SK-N-SH (cell line): ENCODE data around the gene DCAF17.

ENCODE experiments used
- CTCF ChIP-seq: fragments of 200-600 bp; sonication (generic); IDR thresholded peaks from 2 replicates; pipeline ENCODE4 v1.6.1; 2017; ENCODE audit warnings: antibody characterized with exemption, mild to moderate bottlenecking, moderate library complexity
- EP300 ChIP-seq, 2 experiments: IDR thresholded peaks; 2 replicates each; pipeline versions ENCODE4 v1.4.0 to v1.6.1; 2012; ENCODE audit warnings: borderline replicate concordance in 1 of 2, low read depth in 1 of 2, low read length in 1 of 2
- FOSL2 ChIP-seq: IDR thresholded peaks from 2 replicates; pipeline ENCODE4 v1.4.0; 2012; ENCODE audit warnings: low read depth, mild to moderate bottlenecking, moderate library complexity, borderline replicate concordance
- GABPA ChIP-seq: IDR thresholded peaks from 2 replicates; pipeline ENCODE4 v1.4.0; 2012; ENCODE audit warnings: low read depth, mild to moderate bottlenecking
- IRF3 ChIP-seq: fragments of 150-350 bp; IDR thresholded peaks from 2 replicates; pipeline ENCODE4 v1.6.1; 2016; ENCODE audit warnings: mild to moderate bottlenecking, low read depth, low read length
- JUND ChIP-seq: IDR thresholded peaks from 2 replicates; pipeline ENCODE4 v1.4.0; 2012
- MEF2A ChIP-seq: IDR thresholded peaks from 2 replicates; pipeline ENCODE4 v1.4.0; 2012; ENCODE audit warnings: low read depth, borderline replicate concordance
- MXI1 ChIP-seq: IDR thresholded peaks from 2 replicates; pipeline ENCODE4 v1.6.1; 2012; ENCODE audit warnings: mild to moderate bottlenecking, low read depth, low read length, improper control_type of control experiment
- RCOR1 ChIP-seq: fragments of 150-350 bp; IDR thresholded peaks from 2 replicates; pipeline ENCODE4 v1.6.1; 2017; ENCODE audit warnings: antibody characterized with exemption, low read length
- SMC3 ChIP-seq: IDR thresholded peaks from 2 replicates; pipeline ENCODE4 v1.6.1; 2012; ENCODE audit warnings: low read depth, low read length, improper control_type of control experiment
- USF2 ChIP-seq: fragments of 150-350 bp; IDR thresholded peaks from 2 replicates; pipeline ENCODE4 v1.6.1; 2017; ENCODE audit warnings: antibody characterized with exemption, low read length, low read depth, borderline replicate concordance
- YY1 ChIP-seq: IDR thresholded peaks from 2 replicates; pipeline ENCODE4 v1.4.0; 2012; ENCODE audit warnings: low read depth, mild to moderate bottlenecking
- ZBTB33 ChIP-seq: IDR thresholded peaks from 2 replicates; pipeline ENCODE4 v1.4.0; 2012; ENCODE audit warnings: low read depth, borderline replicate concordance

- TF ChIP-seq ZBTB33, result no peak
- TF ChIP-seq CTCF, result no peak
- TF ChIP-seq FOSL2, result no peak
- no peak for TF ChIP-seq EP300 (IDR thresholded peaks at IDR 0.05; ENCODE audit: borderline replicate concordance in 1 of 2, low read depth in 1 of 2, low read length in 1 of 2)
- TF ChIP-seq MXI1, result no peak
- TF ChIP-seq SMC3, result no peak
- TF ChIP-seq GABPA, result no peak
- TF ChIP-seq IRF3, result no peak
- no peak for TF ChIP-seq JUND
- no peak for TF ChIP-seq YY1
- TF ChIP-seq USF2, result no peak
- no peak for TF ChIP-seq MEF2A
- TF ChIP-seq RCOR1, result no peak
Measured at GRCh38 chr2:171410624-171411023, 23.4 kb upstream of the DCAF17 start.
